Measurements from ENCODE around the gene MADD.
"Not testable (repeated sequence)": the region's sequence is repeated elsewhere in the genome, so short reads cannot be mapped to it uniquely, and the experiment has no call there.

Gene MADD

DNA sequence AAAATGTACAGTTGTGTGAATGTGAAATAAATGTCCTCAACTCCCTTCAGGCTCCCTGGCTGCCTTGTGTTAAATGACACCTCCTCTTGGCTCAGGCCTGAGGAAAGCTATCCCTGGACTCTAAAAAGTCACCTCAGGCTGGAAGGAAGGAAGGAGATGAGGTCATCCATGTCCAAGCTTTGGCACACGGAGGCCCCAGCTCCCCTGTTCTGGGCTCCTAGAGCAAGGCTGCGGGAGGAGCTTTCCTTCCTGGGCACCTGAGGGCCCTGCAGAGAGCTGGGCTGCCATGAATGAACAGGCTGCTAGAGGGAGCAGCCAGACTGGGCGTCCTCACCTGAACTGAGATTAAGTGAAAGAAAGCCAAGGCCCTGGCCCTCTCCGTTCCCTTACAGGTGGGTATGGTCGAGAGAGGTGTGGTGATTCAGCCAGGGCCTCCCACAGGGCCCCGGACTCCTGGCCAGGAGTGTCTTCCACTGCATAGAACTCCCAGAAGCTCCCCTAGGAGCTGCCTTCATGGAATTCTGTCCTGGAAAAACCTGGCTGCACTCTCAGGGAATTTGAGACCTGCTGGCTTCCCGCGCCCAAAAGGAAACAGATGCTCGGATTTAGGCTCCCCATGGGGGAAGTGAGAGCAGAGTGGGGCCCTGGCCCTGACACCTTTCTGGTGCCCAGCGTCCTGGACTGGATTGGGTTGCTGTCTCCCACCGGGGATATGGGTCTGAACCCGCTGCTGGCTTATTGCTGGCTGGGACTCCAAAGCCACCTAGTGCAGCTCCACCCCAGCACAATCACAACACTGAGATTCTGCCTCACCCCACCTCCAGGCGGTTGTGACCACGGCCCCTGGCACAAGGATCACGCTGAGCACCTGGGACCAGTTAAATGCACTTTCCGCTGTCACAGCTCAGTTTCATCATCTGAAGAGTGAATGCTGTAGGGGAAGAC, 60.3 kb downstream of the MADD start:
- ATAC-seq (no peak), DNase-seq (no peak)
- no peak overlapping the region for H3K4me3 Mint-ChIP-seq
- H3K9me3 Mint-ChIP-seq, result no peaks in the 10 kb centered on the region
- no peaks in the 10 kb centered on the region for H3K4me1 Mint-ChIP-seq
- H3K27ac Mint-ChIP-seq, result no peak overlapping the region
- no peaks in the 10 kb centered on the region for H3K27me3 Mint-ChIP-seq
- peaks cover 8% of the 10 kb centered on the region for H3K36me3 Mint-ChIP-seq (ENCODE audit: low read depth)

DNA sequence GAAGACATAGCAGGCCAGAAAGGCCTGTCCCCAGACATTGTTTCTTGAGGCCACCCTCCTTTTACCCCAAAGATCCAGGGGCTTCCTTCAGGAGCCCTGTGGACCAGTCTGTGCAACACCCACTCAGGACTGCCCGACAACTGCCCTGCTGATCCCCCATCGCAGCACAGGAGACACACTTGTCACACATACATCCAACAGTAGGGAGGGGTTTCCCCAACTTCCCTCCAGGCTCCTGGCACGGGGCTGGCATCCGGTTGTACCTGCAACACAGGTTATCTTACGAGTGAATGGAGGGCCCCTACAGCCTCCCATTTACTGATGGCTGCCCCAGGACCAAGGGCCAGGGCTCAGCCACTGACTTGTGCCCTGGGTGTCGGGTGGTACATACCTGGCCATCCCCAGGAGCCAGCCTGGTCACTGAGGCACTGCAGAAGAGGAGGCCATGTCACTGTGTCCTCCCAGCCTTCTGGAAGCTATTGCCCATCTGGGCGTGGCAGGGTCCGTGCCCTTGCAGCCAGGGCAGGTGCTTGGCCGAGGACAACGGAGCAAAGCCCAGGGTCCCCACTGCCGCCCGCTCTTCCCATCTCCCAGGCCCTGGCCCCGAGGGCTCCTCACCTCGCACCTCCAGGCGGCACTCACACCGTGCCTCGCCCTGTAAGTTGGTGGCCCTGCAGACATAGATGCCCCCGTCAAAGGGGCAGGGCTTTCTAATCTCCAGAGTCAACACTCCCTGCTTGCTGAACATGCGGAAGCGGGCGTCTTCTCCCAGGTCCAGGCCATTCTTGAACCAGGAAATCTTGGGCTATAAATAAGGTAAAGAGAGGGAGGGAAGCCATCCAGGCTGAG, 61.7 kb downstream of the MADD start:
- DNase-seq (no peak), ATAC-seq (no peak)
- H3K36me3 Mint-ChIP-seq (ENCODE audit: low read depth), result peaks cover 4% of the 10 kb centered on the region
- no peaks in the 10 kb centered on the region for H3K4me1 Mint-ChIP-seq
- H3K4me3 Mint-ChIP-seq, result no peak overlapping the region
- H3K27ac Mint-ChIP-seq, result no peak overlapping the region
- H3K27me3 Mint-ChIP-seq, result no peaks in the 10 kb centered on the region
- no peaks in the 10 kb centered on the region for H3K9me3 Mint-ChIP-seq

DNA sequence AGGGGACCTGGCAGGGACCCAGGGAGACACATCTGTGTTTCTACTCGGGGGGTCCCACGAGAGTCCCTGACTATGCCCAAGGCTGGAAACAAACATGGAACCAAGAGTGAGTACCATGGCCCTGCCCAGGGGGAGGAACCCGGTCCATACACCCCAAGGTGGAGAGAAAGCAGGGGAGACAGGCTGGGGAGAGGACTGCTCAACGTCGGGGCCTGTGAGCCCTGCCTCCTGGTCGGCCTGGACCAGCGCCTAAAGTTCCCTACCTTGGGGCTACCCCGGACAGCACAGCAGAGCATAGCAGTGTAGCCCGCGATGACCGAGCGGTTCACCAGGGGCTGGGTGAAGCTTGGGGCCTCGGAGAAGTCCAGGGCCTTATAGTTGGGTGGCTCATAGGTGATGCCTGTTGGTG, 62.4 kb downstream of the MADD start:
- no peak overlapping the region for H3K27ac Mint-ChIP-seq

DNA sequence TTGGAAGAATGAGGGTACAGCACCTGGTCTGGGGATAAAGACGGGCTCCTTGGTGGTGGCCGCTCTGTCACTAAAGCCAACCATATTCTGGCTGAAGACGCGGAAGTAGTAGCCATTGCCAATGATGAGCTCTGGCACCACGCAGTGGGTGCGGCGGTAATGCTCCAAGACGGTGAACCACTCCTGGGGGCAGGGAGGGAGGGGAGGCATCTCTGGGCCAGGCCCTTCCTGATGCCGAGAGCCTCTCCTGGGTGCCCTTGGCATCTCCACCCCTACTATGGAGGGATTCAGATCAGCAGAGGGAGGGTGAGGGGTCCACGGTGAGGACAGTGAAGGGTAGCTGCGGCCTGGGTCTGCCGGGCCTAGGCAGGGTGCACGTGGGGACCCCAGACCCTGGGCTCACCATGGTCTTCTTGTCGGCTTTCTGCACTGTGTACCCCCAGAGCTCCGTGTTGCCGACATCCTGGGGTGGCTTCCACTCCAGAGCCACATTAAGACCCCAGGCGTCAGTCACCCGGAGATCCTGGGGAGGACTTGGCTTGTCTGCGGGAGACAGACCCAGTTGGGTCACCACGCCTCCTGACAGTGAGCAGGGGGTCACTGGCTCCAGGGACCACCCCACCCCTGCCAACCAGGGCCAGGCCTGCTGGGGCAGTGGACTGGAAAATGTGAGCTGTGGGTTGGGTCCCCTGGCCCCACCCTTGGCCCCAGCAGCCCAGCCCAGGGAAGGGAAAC, 63.0 kb downstream of the MADD start:
- Mint-ChIP-seq H3K4me3 (no peak overlapping the region), H3K36me3 (ENCODE audit: low read depth) (peaks cover under 1% of the 10 kb centered on the region), H3K27ac (no peak overlapping the region), H3K27me3 (no peaks in the 10 kb centered on the region), H3K9me3 (no peaks in the 10 kb centered on the region), H3K4me1 (no peaks in the 10 kb centered on the region)
- ATAC-seq (no peak), DNase-seq (no peak)

More for the DNA sequence above, 62.4 kb downstream of the MADD start:
- Mint-ChIP-seq H3K4me1 (no peaks in the 10 kb centered on the region), H3K27me3 (no peaks in the 10 kb centered on the region), H3K9me3 (no peaks in the 10 kb centered on the region), H3K36me3 (ENCODE audit: low read depth) (peaks cover 2% of the 10 kb centered on the region), H3K4me3 (no peak overlapping the region)
- ATAC-seq, result no peak
- DNase-seq, result no peak

DNA sequence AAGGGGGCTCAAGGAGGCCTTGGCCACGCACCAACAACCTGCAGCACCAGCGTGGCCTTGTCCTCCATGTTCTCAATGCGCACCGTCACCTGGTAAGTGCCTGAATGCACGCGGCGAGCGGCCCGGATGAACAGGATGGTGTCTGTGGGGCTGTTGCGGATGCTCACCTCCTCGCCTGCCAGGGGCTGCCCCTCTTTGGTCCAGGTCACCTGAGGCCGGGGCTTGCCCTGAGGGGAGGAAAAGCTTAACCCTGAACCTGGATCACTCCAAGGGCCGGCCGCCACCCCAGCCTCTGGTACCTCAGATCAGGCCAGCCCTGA, 63.6 kb downstream of the MADD start:
- Mint-ChIP-seq H3K27me3 (no peaks in the 10 kb centered on the region), H3K9me3 (no peaks in the 10 kb centered on the region), H3K4me3 (no peak overlapping the region), H3K27ac (no peak overlapping the region), H3K4me1 (no peaks in the 10 kb centered on the region), H3K36me3 (ENCODE audit: low read depth) (no peaks in the 10 kb centered on the region)
- DNase-seq, result no peak
- no peak for ATAC-seq

DNA sequence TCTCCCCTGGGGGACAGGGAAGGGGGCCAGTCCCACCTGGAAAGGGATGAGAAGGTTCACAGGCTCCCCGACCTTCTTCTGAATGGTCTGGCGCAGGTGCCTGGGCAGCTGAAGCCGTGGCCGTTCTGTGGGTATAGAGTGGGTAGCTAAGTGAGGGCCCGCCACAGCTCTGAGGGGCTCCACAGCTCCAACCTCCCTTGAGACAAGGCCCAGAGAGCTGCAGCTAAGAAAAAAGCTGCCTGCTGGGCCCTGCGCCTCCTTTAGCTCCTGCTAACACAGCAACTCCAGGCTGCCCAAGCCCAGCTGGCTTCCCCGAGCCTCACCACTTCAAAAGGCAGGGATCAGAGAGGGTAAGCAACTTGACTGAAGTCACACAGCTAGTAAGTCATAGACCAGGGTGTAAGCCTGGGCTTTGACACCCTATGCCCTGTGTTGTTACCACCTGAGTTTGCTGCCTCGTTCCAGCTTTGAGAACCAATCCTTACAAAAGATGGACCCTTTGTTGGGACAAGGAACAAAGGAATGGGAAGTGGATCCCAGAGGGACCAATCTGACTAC, 64.0 kb downstream of the MADD start:
- DNase-seq (no peak), ATAC-seq (no peak)
- Mint-ChIP-seq H3K36me3 (ENCODE audit: low read depth) (no peaks in the 10 kb centered on the region), H3K4me1 (no peaks in the 10 kb centered on the region), H3K27me3 (no peaks in the 10 kb centered on the region), H3K9me3 (no peaks in the 10 kb centered on the region), H3K27ac (no peak overlapping the region), H3K4me3 (no peak overlapping the region)

DNA sequence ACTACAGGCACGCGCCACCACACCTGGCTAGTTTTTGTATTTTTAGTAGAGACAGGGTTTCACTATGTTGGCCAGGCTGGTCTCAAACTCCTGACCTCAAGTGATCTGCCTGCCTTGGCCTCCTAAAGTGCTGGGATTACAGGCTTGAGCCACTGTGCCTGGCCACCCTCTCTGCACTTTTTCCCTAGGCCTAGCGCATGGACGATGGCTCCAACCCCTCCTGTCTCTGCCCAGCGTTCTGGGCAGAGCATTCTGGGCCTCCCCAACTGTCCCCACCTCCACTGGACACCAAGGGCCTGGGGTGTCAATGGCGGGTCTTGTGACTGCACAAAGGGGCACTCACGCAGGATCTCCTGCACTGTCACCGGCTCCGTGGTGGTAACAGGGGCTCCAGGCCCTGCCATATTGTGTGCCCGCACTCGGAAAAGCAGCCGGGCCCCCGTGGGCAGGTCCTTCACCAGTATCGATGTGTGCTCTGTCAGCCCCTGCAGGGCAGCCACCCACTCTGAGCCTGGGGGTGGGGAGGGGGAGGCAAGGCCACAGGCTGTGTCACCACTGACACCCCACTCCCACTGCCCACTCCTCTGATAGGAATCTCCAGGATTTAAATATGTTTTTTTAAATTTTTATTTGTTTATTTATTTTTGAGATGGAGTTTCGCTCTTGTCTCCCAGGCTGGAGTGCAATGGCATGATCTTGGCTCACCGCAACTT, 64.9 kb downstream of the MADD start:
- not testable (repeated sequence) for H3K4me3 Mint-ChIP-seq; H3K9me3 Mint-ChIP-seq; H3K27me3 Mint-ChIP-seq; H3K27ac Mint-ChIP-seq; ATAC-seq; H3K4me1 Mint-ChIP-seq; DNase-seq; H3K36me3 Mint-ChIP-seq (ENCODE audit: low read depth)

DNA sequence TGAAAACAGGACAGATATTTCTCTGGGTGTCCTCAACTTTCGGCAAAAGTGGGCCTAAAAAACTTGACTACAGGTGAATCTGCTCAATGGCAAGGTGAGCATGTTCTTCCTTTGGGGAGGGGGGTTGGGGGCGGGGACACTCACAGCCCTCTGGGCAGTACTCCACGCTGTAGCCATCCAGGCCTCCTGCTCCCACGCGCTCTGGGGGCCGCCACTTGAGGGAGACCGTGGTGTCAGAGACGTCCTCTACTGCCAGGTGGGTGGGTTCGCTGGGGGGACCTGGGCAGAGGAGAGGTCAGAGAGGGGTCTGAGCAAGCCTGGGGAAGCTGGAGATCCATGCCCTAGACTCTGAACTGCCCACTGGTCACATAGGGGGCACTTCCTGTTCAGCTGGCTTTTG, 65.8 kb downstream of the MADD start:
- no peaks in the 10 kb centered on the region for H3K27me3 Mint-ChIP-seq
- no peaks in the 10 kb centered on the region for H3K36me3 Mint-ChIP-seq (ENCODE audit: low read depth)
- ATAC-seq (no peak), DNase-seq (no peak)
- no peak overlapping the region for H3K4me3 Mint-ChIP-seq
- no peak overlapping the region for H3K27ac Mint-ChIP-seq
- H3K9me3 Mint-ChIP-seq, result no peaks in the 10 kb centered on the region
- no peaks in the 10 kb centered on the region for H3K4me1 Mint-ChIP-seq

DNA sequence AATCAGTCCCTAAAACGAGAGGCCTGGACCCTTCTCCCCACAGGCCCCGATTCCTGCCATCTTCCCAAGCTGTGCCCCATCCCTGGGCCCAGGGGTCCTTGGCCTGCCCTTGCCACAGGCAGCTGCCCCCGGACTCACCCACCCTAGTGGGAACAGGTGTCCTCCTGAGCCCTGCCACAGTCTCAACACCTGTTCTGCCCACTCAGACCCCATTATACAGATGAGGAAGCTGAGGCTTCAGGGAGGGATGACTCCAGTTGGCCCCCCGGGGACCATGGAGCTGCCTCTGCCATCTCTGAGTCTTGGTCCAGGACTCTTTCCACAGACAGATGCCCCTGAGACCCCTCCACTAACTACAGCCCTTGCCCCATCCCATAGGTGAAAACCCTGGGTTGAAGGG, 66.7 kb downstream of the MADD start:
- ATAC-seq (no peak), DNase-seq (no peak)
- Mint-ChIP-seq H3K9me3 (no peaks in the 10 kb centered on the region), H3K36me3 (ENCODE audit: low read depth) (no peaks in the 10 kb centered on the region), H3K4me3 (no peak overlapping the region), H3K27me3 (no peaks in the 10 kb centered on the region), H3K4me1 (no peaks in the 10 kb centered on the region), H3K27ac (no peak overlapping the region)

DNA sequence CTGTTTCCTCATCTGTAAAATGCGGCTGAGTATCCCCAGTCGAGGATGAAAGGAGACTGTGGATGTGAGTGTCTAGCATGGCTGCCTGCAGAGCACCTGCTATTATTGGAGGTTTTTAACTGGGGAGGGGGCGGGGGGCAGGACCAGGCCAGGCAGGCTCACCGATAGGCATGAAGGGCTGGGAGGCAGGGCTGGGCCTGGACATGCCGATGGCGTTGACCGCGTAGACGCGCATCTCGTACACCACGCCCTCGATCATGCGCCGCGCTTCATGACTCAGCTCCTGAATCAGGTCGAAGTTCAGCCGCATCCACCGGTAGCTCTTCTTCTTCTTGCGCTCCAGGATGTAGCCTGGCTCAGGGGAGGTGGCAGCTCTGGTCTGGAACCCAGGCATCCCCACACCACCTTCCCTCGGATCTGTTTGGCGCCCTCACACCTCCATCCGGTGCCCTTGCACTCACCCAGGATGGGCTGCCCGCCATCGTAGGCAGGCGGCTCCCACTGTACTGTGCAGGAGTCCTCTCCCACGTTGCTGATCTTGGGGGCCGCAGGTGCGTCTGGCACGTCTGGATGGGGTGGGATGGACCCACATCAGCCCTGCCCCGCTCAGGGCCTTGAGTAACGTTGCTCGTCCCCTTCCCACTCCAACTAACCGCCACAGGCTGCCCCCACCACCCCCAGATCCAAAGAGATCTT, 67.4 kb downstream of the MADD start:
- Mint-ChIP-seq H3K4me1 (no peaks in the 10 kb centered on the region), H3K9me3 (no peaks in the 10 kb centered on the region), H3K27ac (no peak overlapping the region), H3K36me3 (ENCODE audit: low read depth) (no peaks in the 10 kb centered on the region), H3K27me3 (no peaks in the 10 kb centered on the region), H3K4me3 (no peak overlapping the region)
- ATAC-seq, result no peak
- DNase-seq, result no peak

DNA sequence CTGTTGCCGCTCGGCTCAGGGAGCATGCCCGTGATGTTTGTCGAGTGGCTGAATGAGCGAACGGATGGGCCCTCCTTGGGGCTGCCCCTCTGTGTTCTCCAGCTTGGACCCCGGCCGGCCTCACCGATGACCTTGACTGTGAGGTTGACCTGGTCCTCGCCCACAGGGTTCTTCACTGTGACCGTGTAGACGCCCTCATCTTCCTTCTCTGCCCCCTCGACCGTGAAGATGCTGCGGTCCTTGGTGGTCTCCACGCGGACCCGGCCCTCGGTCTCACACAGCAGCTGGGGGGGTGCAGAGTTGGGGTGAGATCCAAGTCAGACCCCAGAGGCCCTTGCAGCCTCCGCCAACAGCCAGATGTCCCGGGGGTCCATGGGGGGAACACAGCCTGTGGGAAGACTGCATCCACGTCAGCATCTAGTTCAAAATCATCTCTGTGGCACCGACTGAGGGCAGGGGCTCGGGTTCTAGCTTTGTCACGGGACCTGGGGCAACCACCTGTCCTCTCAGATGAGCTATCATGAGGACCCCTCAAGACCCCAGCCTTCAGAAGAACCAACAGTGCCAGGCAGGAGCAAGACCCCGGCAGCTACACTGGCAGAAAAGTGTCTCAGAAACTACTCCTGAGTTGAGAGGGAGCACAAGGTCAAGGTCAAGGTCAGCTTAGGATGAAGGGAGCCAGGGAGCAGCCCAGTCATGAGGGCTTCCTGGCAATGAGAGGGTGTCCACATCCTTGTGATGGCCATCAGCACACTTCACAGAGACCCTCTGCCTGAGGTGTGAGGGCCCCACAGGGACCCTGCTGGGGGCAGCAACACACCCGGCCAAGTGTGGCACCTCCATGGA, 68.7 kb downstream of the MADD start:
- DNase-seq (no peak), ATAC-seq (no peak)
- Mint-ChIP-seq H3K9me3 (no peaks in the 10 kb centered on the region), H3K27me3 (no peaks in the 10 kb centered on the region), H3K27ac (no peak overlapping the region), H3K4me3 (no peak overlapping the region), H3K4me1 (no peaks in the 10 kb centered on the region), H3K36me3 (ENCODE audit: low read depth) (no peaks in the 10 kb centered on the region)

DNA sequence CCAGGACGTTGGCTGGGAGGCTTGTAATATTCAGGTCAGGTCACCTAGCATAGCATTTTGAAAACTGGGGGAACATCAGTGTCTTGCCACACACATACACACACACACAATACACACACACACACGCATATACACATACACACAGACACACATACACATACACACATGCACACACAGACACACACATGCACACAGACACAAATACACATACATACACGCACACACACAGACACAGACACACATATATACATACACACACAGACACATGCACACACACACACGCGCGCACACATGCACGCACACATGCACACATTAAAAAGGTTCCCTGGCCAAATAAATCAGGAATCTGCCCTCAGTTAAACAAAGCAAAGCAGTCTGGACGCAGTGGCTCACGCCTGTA, 70.1 kb downstream of the MADD start:
- ATAC-seq, result no peak
- no peaks in the 10 kb centered on the region for H3K9me3 Mint-ChIP-seq
- H3K27me3 Mint-ChIP-seq, result no peaks in the 10 kb centered on the region
- no peak overlapping the region for H3K27ac Mint-ChIP-seq
- no peak overlapping the region for H3K4me3 Mint-ChIP-seq
- no peak for DNase-seq
- no peaks in the 10 kb centered on the region for H3K36me3 Mint-ChIP-seq (ENCODE audit: low read depth)
- no peaks in the 10 kb centered on the region for H3K4me1 Mint-ChIP-seq
